K562 (cell line): ENCODE results near the gene ZNF768. TPM values are rescaled to one million over a fixed set of nuclear protein-coding genes. Genes with fewer than 3 reads are reported as not detected.

Experiments
- CAMTA2 ChIP-seq: fragments of 250-450 bp; sonication (Bioruptor Pico); conservative IDR thresholded peaks from 2 replicates; pipeline ENCODE4 v1.5.1; 2022
- CBFA2T3 ChIP-seq: fragments of 450-650 bp; IDR thresholded peaks from 2 replicates; pipeline ENCODE4 v1.6.1; 2017
- DACH1 ChIP-seq: fragments of 450-650 bp; IDR thresholded peaks from 2 replicates; pipeline ENCODE4 v1.6.1; 2018; ENCODE audit not compliant: partially characterized antibody
- KDM5B ChIP-seq: fragments of 200-600 bp; sonication (generic); IDR thresholded peaks from 2 replicates; pipeline ENCODE4 v1.6.1; 2012; ENCODE audit warnings: low read depth, mild to moderate bottlenecking, moderate library complexity, low read length, control low read depth, inconsistent platforms; ENCODE audit not compliant: insufficient replicate concordance
- NCOA2 ChIP-seq, 2 experiments: fragments of 450-650 bp; IDR thresholded peaks; 2 replicates each; pipeline ENCODE4 v1.6.1; 2018; ENCODE audit warnings: mild to moderate bottlenecking in 2 of 2, moderate library complexity in 1 of 2; ENCODE audit not compliant: partially characterized antibody in 2 of 2
- NFIX ChIP-seq: fragments of 250-450 bp; sonication (Bioruptor Pico); IDR thresholded peaks from 2 replicates; pipeline ENCODE4 v1.4.0; 2020; ENCODE audit warnings: low read depth, mild to moderate bottlenecking, moderate library complexity
- PHF21A ChIP-seq: fragments of 450-650 bp; IDR thresholded peaks from 2 replicates; pipeline ENCODE4 v1.6.1; 2017; ENCODE audit warnings: low read depth, borderline replicate concordance
- RAD21 ChIP-seq, 2 experiments: fragments of 250-450 bp in 1 of 2; fragments of 450-650 bp in 1 of 2; sonication (Bioruptor Pico) in 1 of 2; formaldehyde crosslinking in 1 of 2; IDR thresholded peaks in 1 of 2; conservative IDR thresholded peaks in 1 of 2; 2 replicates each; pipeline versions ENCODE4 v1.4.0 to v1.8.0; 2020 to 2022; ENCODE audit warnings: mild to moderate bottlenecking in 2 of 2, moderate library complexity in 1 of 2
- RFX5 ChIP-seq: IDR thresholded peaks from 2 replicates; pipeline ENCODE4 v1.6.1; 2011; ENCODE audit warnings: low read depth, mild to moderate bottlenecking, improper control_type of control experiment, low read length
- SLC30A9 ChIP-seq: fragments of 250-450 bp; sonication (Bioruptor Pico); IDR thresholded peaks from 2 replicates; pipeline ENCODE4 v1.8.0; 2022; ENCODE audit warnings: mild to moderate bottlenecking, moderate library complexity
- TEAD1 ChIP-seq, 2 experiments: fragments of 450-650 bp in 1 of 2; sonication (generic) in 1 of 2; formaldehyde crosslinking; IDR thresholded peaks; 2 replicates each; pipeline versions ENCODE4 v1.4.0 to v1.8.0; 2020 to 2022; ENCODE audit warnings: mild to moderate bottlenecking in 2 of 2, missing genetic modification reagents in 1 of 2
- ZNF224 ChIP-seq: sonication (generic); formaldehyde crosslinking; IDR thresholded peaks from 2 replicates; pipeline ENCODE4 v1.8.0; 2022; ENCODE audit warnings: mild to moderate bottlenecking, missing genetic modification reagents
- ZNF316 ChIP-seq: fragments of 450-650 bp; IDR thresholded peaks from 2 replicates; pipeline ENCODE4 v1.6.1; 2016
- polyA plus RNA-seq, 8 experiments: library from polyadenylated mRNA; depleted of rRNA in 4 of 8; stranded (reverse) in 5 of 8; unstranded in 3 of 8; fragments of >200 nt; fragmentation: Nextera tagmentation in 2 of 8; fragmentation: Illumina TruSeq in 1 of 8; extraction: Ambion mirVana in 2 of 8; extraction: Trizol in 1 of 8; gene quantifications; 2 replicates each; pipeline versions ENCODE4 v1.2.1 to v1.2.3, GENCODE V29; 2011 to 2014; ENCODE audit warnings: inconsistent platforms in 1 of 8, missing spikeins in 1 of 8
- total RNA-seq, 7 experiments: library from RNA; depleted of rRNA in 6 of 7; stranded (reverse); fragments of >200 nt in 6 of 7; fragmentation: Illumina TruSeq in 2 of 7; extraction: Trizol in 2 of 7; gene quantifications; 2 replicates each; pipeline versions ENCODE4 v1.2.1 to v1.2.3, GENCODE V29; 2011 to 2021; ENCODE audit warnings: low replicate concordance in 1 of 7
- TF ChIP-seq, protein P1 (sequence below): IDR thresholded peaks from 2 replicates; pipeline ENCODE4 v1.6.1; 2011; ENCODE audit not compliant: insufficient read length; ENCODE audit errors: extremely low read depth
- TF ChIP-seq, protein P2 (sequence below): fragments of 450-650 bp; IDR thresholded peaks from 2 replicates; pipeline ENCODE4 v1.6.1; 2016; ENCODE audit warnings: mild to moderate bottlenecking, moderate library complexity

The ZNF768 gene
- total and polyA plus RNA-seq, 9 of the 15 experiments (the other 6 are each of a cell fraction or from before 2014, with no cell fraction given), result 0.13 to 50.7 (median 26.9) TPM

GRCh38 chr16:30528799-30529457 is 2.6 kb upstream of the ZNF768 start (continued):
- no peak for TF ChIP-seq RFX5
- TF ChIP-seq SLC30A9 (CRISPR knock-in tag), result no peak
- no peak for TF ChIP-seq CAMTA2 (CRISPR knock-in tag)
- no peak for TF ChIP-seq TEAD1 (CRISPR knock-in tag; IDR thresholded peaks at IDR 0.05)
- TF ChIP-seq PHF21A, result no peak
- TF ChIP-seq ZNF316, result peak; percentile 24; the same call in 1 of the 2 replicates
- TF ChIP-seq KDM5B, result peak; percentile 28
- no peak for TF ChIP-seq NCOA2 (IDR thresholded peaks at IDR 0.05; ENCODE audit: partially characterized antibody in 2 of 2)
- TF ChIP-seq, protein P1, sequence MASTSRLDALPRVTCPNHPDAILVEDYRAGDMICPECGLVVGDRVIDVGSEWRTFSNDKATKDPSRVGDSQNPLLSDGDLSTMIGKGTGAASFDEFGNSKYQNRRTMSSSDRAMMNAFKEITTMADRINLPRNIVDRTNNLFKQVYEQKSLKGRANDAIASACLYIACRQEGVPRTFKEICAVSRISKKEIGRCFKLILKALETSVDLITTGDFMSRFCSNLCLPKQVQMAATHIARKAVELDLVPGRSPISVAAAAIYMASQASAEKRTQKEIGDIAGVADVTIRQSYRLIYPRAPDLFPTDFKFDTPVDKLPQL, result no peak
- TF ChIP-seq CBFA2T3, result 0 out of 2 replicates have a peak, but pooled peaks have one; percentile 4
- no peak for TF ChIP-seq DACH1
- TF ChIP-seq, protein P2, sequence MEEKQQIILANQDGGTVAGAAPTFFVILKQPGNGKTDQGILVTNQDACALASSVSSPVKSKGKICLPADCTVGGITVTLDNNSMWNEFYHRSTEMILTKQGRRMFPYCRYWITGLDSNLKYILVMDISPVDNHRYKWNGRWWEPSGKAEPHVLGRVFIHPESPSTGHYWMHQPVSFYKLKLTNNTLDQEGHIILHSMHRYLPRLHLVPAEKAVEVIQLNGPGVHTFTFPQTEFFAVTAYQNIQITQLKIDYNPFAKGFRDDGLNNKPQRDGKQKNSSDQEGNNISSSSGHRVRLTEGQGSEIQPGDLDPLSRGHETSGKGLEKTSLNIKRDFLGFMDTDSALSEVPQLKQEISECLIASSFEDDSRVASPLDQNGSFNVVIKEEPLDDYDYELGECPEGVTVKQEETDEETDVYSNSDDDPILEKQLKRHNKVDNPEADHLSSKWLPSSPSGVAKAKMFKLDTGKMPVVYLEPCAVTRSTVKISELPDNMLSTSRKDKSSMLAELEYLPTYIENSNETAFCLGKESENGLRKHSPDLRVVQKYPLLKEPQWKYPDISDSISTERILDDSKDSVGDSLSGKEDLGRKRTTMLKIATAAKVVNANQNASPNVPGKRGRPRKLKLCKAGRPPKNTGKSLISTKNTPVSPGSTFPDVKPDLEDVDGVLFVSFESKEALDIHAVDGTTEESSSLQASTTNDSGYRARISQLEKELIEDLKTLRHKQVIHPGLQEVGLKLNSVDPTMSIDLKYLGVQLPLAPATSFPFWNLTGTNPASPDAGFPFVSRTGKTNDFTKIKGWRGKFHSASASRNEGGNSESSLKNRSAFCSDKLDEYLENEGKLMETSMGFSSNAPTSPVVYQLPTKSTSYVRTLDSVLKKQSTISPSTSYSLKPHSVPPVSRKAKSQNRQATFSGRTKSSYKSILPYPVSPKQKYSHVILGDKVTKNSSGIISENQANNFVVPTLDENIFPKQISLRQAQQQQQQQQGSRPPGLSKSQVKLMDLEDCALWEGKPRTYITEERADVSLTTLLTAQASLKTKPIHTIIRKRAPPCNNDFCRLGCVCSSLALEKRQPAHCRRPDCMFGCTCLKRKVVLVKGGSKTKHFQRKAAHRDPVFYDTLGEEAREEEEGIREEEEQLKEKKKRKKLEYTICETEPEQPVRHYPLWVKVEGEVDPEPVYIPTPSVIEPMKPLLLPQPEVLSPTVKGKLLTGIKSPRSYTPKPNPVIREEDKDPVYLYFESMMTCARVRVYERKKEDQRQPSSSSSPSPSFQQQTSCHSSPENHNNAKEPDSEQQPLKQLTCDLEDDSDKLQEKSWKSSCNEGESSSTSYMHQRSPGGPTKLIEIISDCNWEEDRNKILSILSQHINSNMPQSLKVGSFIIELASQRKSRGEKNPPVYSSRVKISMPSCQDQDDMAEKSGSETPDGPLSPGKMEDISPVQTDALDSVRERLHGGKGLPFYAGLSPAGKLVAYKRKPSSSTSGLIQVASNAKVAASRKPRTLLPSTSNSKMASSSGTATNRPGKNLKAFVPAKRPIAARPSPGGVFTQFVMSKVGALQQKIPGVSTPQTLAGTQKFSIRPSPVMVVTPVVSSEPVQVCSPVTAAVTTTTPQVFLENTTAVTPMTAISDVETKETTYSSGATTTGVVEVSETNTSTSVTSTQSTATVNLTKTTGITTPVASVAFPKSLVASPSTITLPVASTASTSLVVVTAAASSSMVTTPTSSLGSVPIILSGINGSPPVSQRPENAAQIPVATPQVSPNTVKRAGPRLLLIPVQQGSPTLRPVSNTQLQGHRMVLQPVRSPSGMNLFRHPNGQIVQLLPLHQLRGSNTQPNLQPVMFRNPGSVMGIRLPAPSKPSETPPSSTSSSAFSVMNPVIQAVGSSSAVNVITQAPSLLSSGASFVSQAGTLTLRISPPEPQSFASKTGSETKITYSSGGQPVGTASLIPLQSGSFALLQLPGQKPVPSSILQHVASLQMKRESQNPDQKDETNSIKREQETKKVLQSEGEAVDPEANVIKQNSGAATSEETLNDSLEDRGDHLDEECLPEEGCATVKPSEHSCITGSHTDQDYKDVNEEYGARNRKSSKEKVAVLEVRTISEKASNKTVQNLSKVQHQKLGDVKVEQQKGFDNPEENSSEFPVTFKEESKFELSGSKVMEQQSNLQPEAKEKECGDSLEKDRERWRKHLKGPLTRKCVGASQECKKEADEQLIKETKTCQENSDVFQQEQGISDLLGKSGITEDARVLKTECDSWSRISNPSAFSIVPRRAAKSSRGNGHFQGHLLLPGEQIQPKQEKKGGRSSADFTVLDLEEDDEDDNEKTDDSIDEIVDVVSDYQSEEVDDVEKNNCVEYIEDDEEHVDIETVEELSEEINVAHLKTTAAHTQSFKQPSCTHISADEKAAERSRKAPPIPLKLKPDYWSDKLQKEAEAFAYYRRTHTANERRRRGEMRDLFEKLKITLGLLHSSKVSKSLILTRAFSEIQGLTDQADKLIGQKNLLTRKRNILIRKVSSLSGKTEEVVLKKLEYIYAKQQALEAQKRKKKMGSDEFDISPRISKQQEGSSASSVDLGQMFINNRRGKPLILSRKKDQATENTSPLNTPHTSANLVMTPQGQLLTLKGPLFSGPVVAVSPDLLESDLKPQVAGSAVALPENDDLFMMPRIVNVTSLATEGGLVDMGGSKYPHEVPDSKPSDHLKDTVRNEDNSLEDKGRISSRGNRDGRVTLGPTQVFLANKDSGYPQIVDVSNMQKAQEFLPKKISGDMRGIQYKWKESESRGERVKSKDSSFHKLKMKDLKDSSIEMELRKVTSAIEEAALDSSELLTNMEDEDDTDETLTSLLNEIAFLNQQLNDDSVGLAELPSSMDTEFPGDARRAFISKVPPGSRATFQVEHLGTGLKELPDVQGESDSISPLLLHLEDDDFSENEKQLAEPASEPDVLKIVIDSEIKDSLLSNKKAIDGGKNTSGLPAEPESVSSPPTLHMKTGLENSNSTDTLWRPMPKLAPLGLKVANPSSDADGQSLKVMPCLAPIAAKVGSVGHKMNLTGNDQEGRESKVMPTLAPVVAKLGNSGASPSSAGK, result no peak
- TF ChIP-seq RAD21 (CRISPR knock-in tag; conservative IDR thresholded peaks at IDR 0.05 in 1 of 2, IDR thresholded peaks at IDR 0.05 in 1 of 2), result no peak
- TF ChIP-seq ZNF224 (CRISPR knock-in tag), result no peak
- TF ChIP-seq NFIX, result no peak
